Glutamatergic neuron (in vitro differentiated cells): Measurements from ENCODE around the gene MYOF. TPM values are rescaled to one million over a fixed set of nuclear protein-coding genes. Genes with fewer than 3 reads are reported as not detected.

Experiments used
- DNase-seq: peaks from one replicate; pipeline ENCODE4 v3.0.0; 2022
- H3K27ac Mint-ChIP-seq: one replicate; pipeline ENCODE4 v1.8.0; 2020; ENCODE audit warnings: mild to moderate bottlenecking, mixed read lengths, inconsistent platforms; ENCODE audit not compliant: unreplicated experiment
- H3K27me3 Mint-ChIP-seq: one replicate; pipeline ENCODE4 v1.8.0; 2020; ENCODE audit warnings: mild to moderate bottlenecking, moderate library complexity, mixed read lengths, inconsistent platforms; ENCODE audit not compliant: unreplicated experiment
- H3K36me3 Mint-ChIP-seq: one replicate; pipeline ENCODE4 v1.8.0; 2020; ENCODE audit warnings: mild to moderate bottlenecking, mixed read lengths, inconsistent platforms; ENCODE audit not compliant: unreplicated experiment
- H3K4me1 Mint-ChIP-seq: one replicate; pipeline ENCODE4 v1.8.0; 2020; ENCODE audit warnings: mild to moderate bottlenecking, low read depth, mixed read lengths, inconsistent platforms; ENCODE audit not compliant: unreplicated experiment
- H3K4me3 Mint-ChIP-seq: one replicate; pipeline ENCODE4 v1.8.0; 2020; ENCODE audit warnings: mild to moderate bottlenecking, mixed read lengths, inconsistent platforms; ENCODE audit not compliant: unreplicated experiment
- H3K9me3 Mint-ChIP-seq: one replicate; pipeline ENCODE4 v1.8.0; 2020; ENCODE audit warnings: mild to moderate bottlenecking, moderate library complexity, mixed read lengths, inconsistent platforms; ENCODE audit not compliant: unreplicated experiment
- total RNA-seq: library from RNA; stranded (reverse); fragmentation: NEBNext Ultra II Directional; extraction: Animal tissue kit (Norgen Biotek cat#: 25700); gene quantifications from one replicate; pipeline ENCODE4 v1.2.1, GENCODE V29; 2021; ENCODE audit not compliant: unreplicated experiment
- TF ChIP-seq, protein P1 (sequence below): fragments of 200-600 bp; sonication (generic); IDR thresholded peaks from one replicate; pipeline ENCODE4 v1.5.0; 2021; ENCODE audit not compliant: partially characterized antibody, unreplicated experiment

The MYOF gene
- total RNA-seq, 1 donor from 2014 or later: 0.42 TPM

DNA sequence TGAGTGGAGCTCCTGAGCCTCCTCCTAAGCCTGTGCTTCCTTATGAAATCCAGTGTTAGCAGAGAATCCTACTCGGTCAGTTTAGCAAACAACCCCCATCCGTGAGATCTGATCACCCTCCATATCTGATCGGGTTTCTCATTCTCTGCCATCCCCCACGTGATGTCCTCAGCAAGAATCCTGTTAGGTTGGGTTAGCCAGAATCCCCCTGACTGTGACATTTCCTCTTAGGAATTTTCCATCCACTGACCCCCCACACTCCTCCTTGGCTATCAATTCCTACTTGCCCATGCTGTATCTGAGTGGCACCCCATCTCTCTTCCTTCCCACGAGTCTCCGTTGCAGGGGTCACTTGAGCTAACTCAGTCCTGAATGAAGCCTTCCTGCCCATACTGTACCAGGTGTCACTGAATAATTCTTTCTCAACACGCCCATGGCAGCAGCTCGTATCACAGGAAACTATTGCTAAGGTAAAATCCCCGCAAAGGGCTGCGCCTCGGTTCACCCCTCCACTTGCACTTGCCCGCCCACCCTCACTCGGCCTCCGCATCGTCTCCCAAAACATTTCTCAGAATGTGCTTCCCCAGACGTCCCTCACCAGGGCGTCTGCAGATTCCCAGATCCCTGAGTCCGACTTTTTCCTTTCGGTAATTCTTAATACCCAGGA is 44.1 kb downstream of the MYOF start:
- no peaks in the 10 kb centered on the region for H3K27me3 Mint-ChIP-seq
- no peak overlapping the region for H3K4me3 Mint-ChIP-seq
- H3K9me3 Mint-ChIP-seq: peaks cover 4% of the 10 kb centered on the region
- no peak overlapping the region for H3K27ac Mint-ChIP-seq
- TF ChIP-seq, protein P1, sequence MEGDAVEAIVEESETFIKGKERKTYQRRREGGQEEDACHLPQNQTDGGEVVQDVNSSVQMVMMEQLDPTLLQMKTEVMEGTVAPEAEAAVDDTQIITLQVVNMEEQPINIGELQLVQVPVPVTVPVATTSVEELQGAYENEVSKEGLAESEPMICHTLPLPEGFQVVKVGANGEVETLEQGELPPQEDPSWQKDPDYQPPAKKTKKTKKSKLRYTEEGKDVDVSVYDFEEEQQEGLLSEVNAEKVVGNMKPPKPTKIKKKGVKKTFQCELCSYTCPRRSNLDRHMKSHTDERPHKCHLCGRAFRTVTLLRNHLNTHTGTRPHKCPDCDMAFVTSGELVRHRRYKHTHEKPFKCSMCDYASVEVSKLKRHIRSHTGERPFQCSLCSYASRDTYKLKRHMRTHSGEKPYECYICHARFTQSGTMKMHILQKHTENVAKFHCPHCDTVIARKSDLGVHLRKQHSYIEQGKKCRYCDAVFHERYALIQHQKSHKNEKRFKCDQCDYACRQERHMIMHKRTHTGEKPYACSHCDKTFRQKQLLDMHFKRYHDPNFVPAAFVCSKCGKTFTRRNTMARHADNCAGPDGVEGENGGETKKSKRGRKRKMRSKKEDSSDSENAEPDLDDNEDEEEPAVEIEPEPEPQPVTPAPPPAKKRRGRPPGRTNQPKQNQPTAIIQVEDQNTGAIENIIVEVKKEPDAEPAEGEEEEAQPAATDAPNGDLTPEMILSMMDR: no peak
- no peak for DNase-seq
- H3K36me3 Mint-ChIP-seq: no peaks in the 10 kb centered on the region
- H3K4me1 Mint-ChIP-seq: peaks cover 21% of the 10 kb centered on the region

GRCh38 chr10:93437086-93437945 is 44.8 kb downstream of the MYOF start:
- H3K4me3 Mint-ChIP-seq: no peak overlapping the region
- H3K9me3 Mint-ChIP-seq: peaks cover 4% of the 10 kb centered on the region
- H3K36me3 Mint-ChIP-seq: no peaks in the 10 kb centered on the region
- no peak overlapping the region for H3K27ac Mint-ChIP-seq
- H3K4me1 Mint-ChIP-seq: peaks cover 21% of the 10 kb centered on the region
- no peak for DNase-seq
- TF ChIP-seq, protein P1: no peak
- no peaks in the 10 kb centered on the region for H3K27me3 Mint-ChIP-seq

DNA sequence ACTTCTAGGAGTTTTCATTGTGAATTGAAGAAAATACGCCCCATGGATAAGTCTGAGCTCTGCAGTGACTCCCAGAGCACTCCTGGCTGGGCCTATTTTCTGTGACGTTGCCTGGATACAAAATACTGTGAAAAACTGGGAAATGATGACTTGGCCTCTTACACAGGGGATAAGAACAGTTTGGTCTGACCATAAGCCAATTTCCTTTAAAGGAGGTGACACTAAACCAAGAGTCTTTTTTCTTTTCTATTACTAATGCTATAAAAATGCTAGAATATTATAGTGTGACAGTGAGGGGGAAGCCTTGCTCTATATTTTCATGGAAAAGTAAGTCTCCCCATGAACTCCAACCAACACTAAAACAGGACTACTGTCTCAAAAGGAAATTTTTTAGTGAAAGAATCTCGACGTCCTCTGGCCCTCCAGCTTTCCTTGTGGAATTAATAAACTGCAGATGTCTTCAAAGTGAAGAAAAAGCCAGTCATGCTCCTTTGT is 45.5 kb downstream of the MYOF start:
- TF ChIP-seq, protein P1: no peak
- Mint-ChIP-seq H3K36me3 (no peaks in the 10 kb centered on the region), H3K27me3 (no peaks in the 10 kb centered on the region), H3K9me3 (peaks cover 1% of the 10 kb centered on the region), H3K4me1 (peaks cover 18% of the 10 kb centered on the region), H3K4me3 (no peak overlapping the region), H3K27ac (no peak overlapping the region)
- no peak for DNase-seq

DNA sequence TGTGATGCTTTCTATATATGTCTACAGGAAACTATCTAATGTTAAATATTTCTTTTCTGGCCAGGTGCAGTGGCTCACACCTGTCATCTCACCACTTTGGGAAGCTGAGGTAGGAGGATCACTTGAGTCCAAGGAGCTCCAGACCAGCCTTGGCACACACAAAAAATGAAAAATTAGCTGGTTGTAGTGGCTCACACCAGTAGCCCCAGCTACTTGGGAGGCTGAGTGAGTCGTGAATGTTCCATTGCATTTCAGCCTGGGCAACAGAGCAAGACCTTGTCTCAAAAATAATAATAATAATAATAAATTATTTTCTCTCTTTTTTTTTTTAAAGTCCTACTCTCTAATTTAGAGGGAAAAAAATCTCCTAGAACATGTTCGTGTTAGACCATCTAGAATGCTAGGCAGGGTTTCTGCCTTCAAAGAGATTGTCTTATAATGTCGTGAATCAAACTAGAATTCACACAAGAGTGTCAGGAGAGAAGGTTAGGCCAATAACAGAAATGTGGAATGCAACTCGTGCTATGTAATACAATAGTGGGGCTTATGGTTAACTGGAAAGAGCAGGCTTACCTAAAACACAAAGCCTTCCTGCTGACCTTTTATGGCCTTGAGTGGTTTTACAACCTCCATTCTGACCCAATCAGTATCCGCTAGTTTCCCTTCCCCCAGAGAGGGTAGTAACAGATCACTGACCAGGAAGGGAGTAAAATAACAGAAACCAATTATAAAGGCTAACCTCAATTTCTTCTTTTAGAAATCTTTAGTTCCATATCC is 46.3 kb downstream of the MYOF start:
- TF ChIP-seq, protein P1: no peak
- Mint-ChIP-seq H3K9me3 (peaks cover 1% of the 10 kb centered on the region), H3K27me3 (no peaks in the 10 kb centered on the region), H3K4me3 (no peak overlapping the region), H3K4me1 (peaks cover 16% of the 10 kb centered on the region), H3K27ac (no peak overlapping the region), H3K36me3 (no peaks in the 10 kb centered on the region)
- DNase-seq: no peak
